Endothelial cell of umbilical vein (primary cell): ENCODE data around the gene CHD5. TPM values are rescaled to one million over a fixed set of nuclear protein-coding genes. Genes with fewer than 3 reads are reported as not detected.

ENCODE experiments used
- BruUV-seq: library from RNA; stranded (reverse); fragments of 400-500 nt; replicated peaks from 2 replicates; lab custom pipeline; 2021; lab: Mats Ljungman, UMichigan
- CTCF ChIA-PET: fragments of 300-600, 350-600 bp; sonication (Branson Sonifier 250); formaldehyde crosslinking; loops from one replicate; lab custom pipeline; 2021; ENCODE audit warnings: antibody characterized with exemption, inconsistent platforms; lab: Charles Lee
- POLR2A ChIA-PET: fragments of 300-600, 350-600 bp; sonication (Branson Sonifier 250); formaldehyde crosslinking; loops from one replicate; lab custom pipeline; 2021; ENCODE audit warnings: antibody characterized with exemption, inconsistent platforms; lab: Charles Lee
- DNase-seq: peaks from one replicate; pipeline ENCODE4 v3.0.0-alpha.2; 2011; ENCODE audit warnings: low read depth, low spot score
- FAIRE-seq: peaks from 2 replicates; lab custom pipeline; 2011; peaks lifted over from hg19 to GRCh38; lab: Jason Lieb, UNC
- H2AFZ ChIP-seq: 2 replicates; pipeline ENCODE4 v1.6.0; 2012; ENCODE audit warnings: low read depth, low read length, control low read depth, inconsistent platforms
- H3K27ac ChIP-seq: 2 replicates; pipeline ENCODE4 v1.5.1; 2011; ENCODE audit warnings: low read depth, mild to moderate bottlenecking, control low read depth, low read length, moderate library complexity; ENCODE audit not compliant: insufficient read depth
- H3K27me3 ChIP-seq, 2 experiments: 2 replicates each; pipeline versions ENCODE4 v1.6.0 to v1.6.1; 2011; ENCODE audit warnings: low read length in 2 of 2, mixed read lengths in 1 of 2; ENCODE audit not compliant: control insufficient read depth in 2 of 2, insufficient read depth in 2 of 2
- H3K36me3 ChIP-seq, 2 experiments: 2 replicates in 1 of 2; 3 replicates in 1 of 2; pipeline ENCODE4 v1.5.1; 2011; ENCODE audit warnings: low read length in 2 of 2, mild to moderate bottlenecking in 1 of 2, moderate library complexity in 1 of 2; ENCODE audit not compliant: control insufficient read depth in 2 of 2, insufficient read depth in 2 of 2; ENCODE audit errors: extremely low read depth in 1 of 2
- H3K4me1 ChIP-seq: 3 replicates; pipeline ENCODE4 v1.5.1; 2011; ENCODE audit warnings: mild to moderate bottlenecking, low read length; ENCODE audit not compliant: control insufficient read depth, insufficient read depth; ENCODE audit errors: extremely low read depth
- H3K4me2 ChIP-seq: 2 replicates; pipeline ENCODE4 v1.6.1; 2011; ENCODE audit warnings: low read length, control low read depth, mixed read lengths; ENCODE audit not compliant: insufficient read depth
- H3K4me3 ChIP-seq, 3 experiments: fragments of 200-600 bp in 1 of 3; sonication (generic), shearing (Covaris generic) in 1 of 3; replicated peaks in 1 of 3; 2 replicates each; pipeline ENCODE4 v1.5.1; 2011 to 2016; ENCODE audit warnings: control low read depth in 3 of 3, low read length in 3 of 3, mild to moderate bottlenecking in 2 of 3, inconsistent platforms in 1 of 3, low read depth in 1 of 3, moderate library complexity in 1 of 3; ENCODE audit not compliant: insufficient read depth in 1 of 3
- H3K79me2 ChIP-seq: 2 replicates; pipeline ENCODE4 v1.6.0; 2012; ENCODE audit warnings: low read length, inconsistent platforms; ENCODE audit not compliant: control insufficient read depth, insufficient read depth
- H3K9ac ChIP-seq: replicated peaks from 2 replicates; pipeline ENCODE3; 2011; ENCODE audit warnings: low read length, control low read depth; ENCODE audit not compliant: insufficient read depth; ENCODE audit errors: extremely low read depth
- H3K9me1 ChIP-seq: replicated peaks from 3 replicates; pipeline ENCODE4 v1.6.0; 2011; ENCODE audit warnings: mild to moderate bottlenecking, low read length; ENCODE audit not compliant: control insufficient read depth, insufficient read depth; ENCODE audit errors: extremely low read depth
- H3K9me3 ChIP-seq: replicated peaks from 2 replicates; pipeline ENCODE4 v1.5.1; 2012; ENCODE audit warnings: low read length, inconsistent platforms; ENCODE audit not compliant: control insufficient read depth, insufficient read depth
- H4K20me1 ChIP-seq: replicated peaks from 2 replicates; pipeline ENCODE3; 2011; ENCODE audit warnings: mild to moderate bottlenecking, low read length; ENCODE audit not compliant: control insufficient read depth, insufficient read depth; ENCODE audit errors: extremely low read depth
- EZH2 ChIP-seq: IDR thresholded peaks from 2 replicates; pipeline ENCODE4 v1.6.1; 2012; ENCODE audit warnings: borderline replicate concordance, low read depth, mild to moderate bottlenecking, moderate library complexity, low read length, inconsistent platforms; ENCODE audit not compliant: severe bottlenecking
- FOS ChIP-seq: IDR thresholded peaks from 2 replicates; pipeline ENCODE4 v1.6.1; 2011; ENCODE audit warnings: mild to moderate bottlenecking, low read length, moderate library complexity, borderline replicate concordance; ENCODE audit not compliant: insufficient read depth
- GATA2 ChIP-seq: IDR thresholded peaks from 2 replicates; pipeline ENCODE4 v1.7.0; 2011; ENCODE audit warnings: low read depth, mild to moderate bottlenecking, moderate library complexity, mixed read lengths, low read length; ENCODE audit not compliant: insufficient read length, insufficient read depth
- JUN ChIP-seq: IDR thresholded peaks from 2 replicates; pipeline ENCODE4 v1.6.1; 2011; ENCODE audit warnings: borderline replicate concordance, low read depth; ENCODE audit not compliant: insufficient read length, insufficient read depth
- MYC ChIP-seq: IDR thresholded peaks from one replicate; pipeline ENCODE4 v1.6.1; 2011; ENCODE audit warnings: mild to moderate bottlenecking, low read depth, low read length
- POLR2A ChIP-seq: IDR thresholded peaks from 2 replicates; pipeline ENCODE4 v1.6.1; 2012; ENCODE audit warnings: low read depth, mild to moderate bottlenecking, control low read depth, low read length
- POLR2AphosphoS5 ChIP-seq: IDR thresholded peaks from 2 replicates; pipeline ENCODE4 v1.6.1; 2012; ENCODE audit warnings: low read depth, mild to moderate bottlenecking, control low read depth, low read length, moderate library complexity; ENCODE audit not compliant: insufficient read depth
- dilution Hi-C: fragments of 300-500 bp; cut with MboI; formaldehyde crosslinking; loops from one replicate; pipeline ENCODE4 v1.15.0; 2019; ENCODE audit warnings: low sequenced_read_pairs; ENCODE audit not compliant: extremely low pct_ligation_motif_present
- intact Hi-C: fragments of 100-400 bp; cut with micrococcal nuclease; formaldehyde crosslinking; loops from one replicate; pipeline ENCODE4 v1.10.0; 2022
- polyA plus RNA-seq, 4 experiments: library from polyadenylated mRNA; depleted of rRNA in 3 of 4; stranded (reverse) in 3 of 4; unstranded in 1 of 4; fragments of >200 nt; gene quantifications; 2 replicates each; pipeline versions ENCODE4 v1.2.1 to v1.2.3, GENCODE V29; 2011 to 2012; ENCODE audit warnings: missing spikeins in 1 of 4
- total RNA-seq: library from RNA; stranded (reverse); gene quantifications from 2 replicates; pipeline ENCODE4 v1.2.3, GENCODE V29; 2021
- TF ChIP-seq, protein P1 (sequence below): IDR thresholded peaks from 2 replicates; pipeline ENCODE4 v1.6.1; 2011; ENCODE audit not compliant: insufficient read depth, insufficient read length
- TF ChIP-seq, protein P2 (sequence below), 2 donors: IDR thresholded peaks; 1 replicate in 1 of 2; 2 replicates in 1 of 2; pipeline ENCODE4 v1.5.1; 2011; ENCODE audit warnings: low read length in 2 of 2, mild to moderate bottlenecking in 2 of 2, moderate library complexity in 2 of 2, control low read depth in 1 of 2, inconsistent platforms in 1 of 2, low read depth in 1 of 2; ENCODE audit not compliant: insufficient read depth in 1 of 2; ENCODE audit errors: extremely low read depth in 1 of 2

Gene CHD5
- total and polyA plus RNA-seq, 2 donors (not counting 3 experiments of a cell fraction or from before 2014, with no cell fraction given), result 0.04 to 0.11 TPM

DNA sequence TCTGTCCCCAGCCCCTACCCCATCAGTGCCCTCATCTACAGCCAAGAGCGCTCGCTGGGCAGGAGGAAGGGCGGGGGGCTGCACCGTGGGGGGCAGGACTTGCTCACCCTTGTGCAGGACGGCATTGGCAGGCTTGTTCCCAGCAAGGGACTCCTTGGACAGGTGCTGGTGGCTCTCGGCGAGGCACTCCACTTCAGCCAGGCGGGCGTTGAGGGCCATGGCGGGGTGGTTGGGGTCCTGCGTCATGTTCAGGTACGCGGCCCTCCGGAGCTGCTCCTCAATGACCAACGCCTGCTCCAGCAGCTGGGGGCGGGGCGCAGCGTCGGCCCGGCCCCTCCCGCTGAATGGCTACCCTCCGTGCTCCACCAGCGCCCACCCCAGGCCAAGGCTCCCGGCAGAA, 70.4 kb downstream of the CHD5 start:
- Histone ChIP-seq H3K36me3 (no peaks in the 10 kb centered on the region), H3K9me1 (no peaks in the 10 kb centered on the region), H4K20me1 (no peaks in the 10 kb centered on the region), H3K9me3 (no peaks in the 10 kb centered on the region), H3K4me2 (no peak overlapping the region), H3K27ac (no peak overlapping the region), H3K4me3 (no peak overlapping the region), H2AFZ (no peak overlapping the region), H3K79me2 (no peaks in the 10 kb centered on the region), H3K27me3 (no peaks in the 10 kb centered on the region), H3K4me1 (no peaks in the 10 kb centered on the region), H3K9ac (no peak overlapping the region)
- FAIRE-seq (no peak), DNase-seq (no peak)
- intact Hi-C loops (loop anchor here (1.0 to 10.0 kb wide), 3 partner anchors 62 to 235 kb away; no protein-coding TSS in a partner anchor), dilution Hi-C loops (no loop called here)
- CTCF ChIA-PET, result interaction anchor here (0.8 to 1.4 kb wide), 3 partner anchors 96 to 137 kb away, joined by 3 to 13 read pairs (median 12); partner anchors contain the start of gene RNF207
- no TSS peak for BruUV-seq
- POLR2A ChIA-PET, result no interaction called here
- TF ChIP-seq GATA2 (no peak), POLR2AphosphoS5 (no peak), POLR2A (no peak), MYC (no peak), FOS (no peak), JUN (no peak), EZH2 (no peak)
- TF ChIP-seq, protein P1, sequence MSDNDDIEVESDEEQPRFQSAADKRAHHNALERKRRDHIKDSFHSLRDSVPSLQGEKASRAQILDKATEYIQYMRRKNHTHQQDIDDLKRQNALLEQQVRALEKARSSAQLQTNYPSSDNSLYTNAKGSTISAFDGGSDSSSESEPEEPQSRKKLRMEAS, result no peak
- TF ChIP-seq, protein P2, sequence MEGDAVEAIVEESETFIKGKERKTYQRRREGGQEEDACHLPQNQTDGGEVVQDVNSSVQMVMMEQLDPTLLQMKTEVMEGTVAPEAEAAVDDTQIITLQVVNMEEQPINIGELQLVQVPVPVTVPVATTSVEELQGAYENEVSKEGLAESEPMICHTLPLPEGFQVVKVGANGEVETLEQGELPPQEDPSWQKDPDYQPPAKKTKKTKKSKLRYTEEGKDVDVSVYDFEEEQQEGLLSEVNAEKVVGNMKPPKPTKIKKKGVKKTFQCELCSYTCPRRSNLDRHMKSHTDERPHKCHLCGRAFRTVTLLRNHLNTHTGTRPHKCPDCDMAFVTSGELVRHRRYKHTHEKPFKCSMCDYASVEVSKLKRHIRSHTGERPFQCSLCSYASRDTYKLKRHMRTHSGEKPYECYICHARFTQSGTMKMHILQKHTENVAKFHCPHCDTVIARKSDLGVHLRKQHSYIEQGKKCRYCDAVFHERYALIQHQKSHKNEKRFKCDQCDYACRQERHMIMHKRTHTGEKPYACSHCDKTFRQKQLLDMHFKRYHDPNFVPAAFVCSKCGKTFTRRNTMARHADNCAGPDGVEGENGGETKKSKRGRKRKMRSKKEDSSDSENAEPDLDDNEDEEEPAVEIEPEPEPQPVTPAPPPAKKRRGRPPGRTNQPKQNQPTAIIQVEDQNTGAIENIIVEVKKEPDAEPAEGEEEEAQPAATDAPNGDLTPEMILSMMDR (IDR thresholded peaks at IDR 0.05; ENCODE audit: extremely low read depth in 1 of 2, insufficient read depth in 1 of 2, low read depth in 1 of 2, low read length in 2 of 2), result no peak
